Stomach (tissue), 9 donors: Measurements from ENCODE around the gene CA14. TPM values are rescaled to one million over a fixed set of nuclear protein-coding genes. Genes with fewer than 3 reads are reported as not detected.

Experiments used
- DNase-seq, 2 donors: peaks; one replicate each; pipeline versions ENCODE4 v3.0.0 to v3.0.0-alpha.2; 2013 to 2019
- H3K27ac ChIP-seq, 5 donors: fragments of 200-600 bp in 4 of 5; sonication (generic) in 4 of 5; one replicate each; pipeline ENCODE4 v1.5.1; 2013 to 2019; ENCODE audit warnings: mild to moderate bottlenecking in 1 of 5, moderate library complexity in 1 of 5
- H3K27me3 ChIP-seq, 3 donors: fragments of 200-600 bp; sonication (generic); one replicate each; pipeline ENCODE4 v1.5.1; 2017 to 2019; ENCODE audit warnings: mixed run types in 1 of 3
- H3K36me3 ChIP-seq, 4 donors: fragments of 200-600 bp; sonication (generic); 1 replicate in 3 of 4; 2 replicates in 1 of 4; pipeline ENCODE4 v1.5.1; 2016 to 2019
- H3K4me1 ChIP-seq, 4 donors: fragments of 200-600 bp; sonication (generic); one replicate each; pipeline ENCODE4 v1.5.1; 2016 to 2019
- H3K4me3 ChIP-seq, 4 donors: fragments of 200-600 bp; sonication (generic) in 3 of 4; one replicate each; pipeline ENCODE4 v1.5.1; 2016 to 2019; ENCODE audit warnings: mild to moderate bottlenecking in 1 of 4
- H3K9me3 ChIP-seq, 4 donors: fragments of 200-600 bp; sonication (generic); one replicate each; pipeline ENCODE4 v1.5.1; 2016 to 2019
- CTCF ChIP-seq, 7 experiments: fragments of 450-650 bp in 4 of 7; fragments of 200-600 bp in 3 of 7; sonication (generic) in 3 of 7; IDR thresholded peaks; one replicate each; pipeline ENCODE4 v1.5.1; 2016 to 2019; ENCODE audit warnings: antibody characterized with exemption in 7 of 7, control low read depth in 2 of 7, mild to moderate bottlenecking in 1 of 7
- EP300 ChIP-seq: sonication (generic); formaldehyde crosslinking; IDR thresholded peaks from one replicate; pipeline ENCODE4 v1.6.1; 2017; ENCODE audit warnings: antibody characterized with exemption
- POLR2A ChIP-seq, 4 donors: fragments of 450-650 bp; IDR thresholded peaks; one replicate each; pipeline ENCODE4 v1.6.1; 2016; ENCODE audit warnings: antibody characterized with exemption in 4 of 4, control low read depth in 2 of 4, mild to moderate bottlenecking in 1 of 4, moderate library complexity in 1 of 4
- POLR2AphosphoS5 ChIP-seq, 3 donors: sonication (generic); formaldehyde crosslinking; IDR thresholded peaks; one replicate each; pipeline ENCODE4 v1.6.1; 2016; ENCODE audit warnings: antibody characterized with exemption in 3 of 3
- WGBS, 5 donors: extraction: QIAGEN DNeasy Blood & Tissue Kit in 3 of 5; methylation state at CpG; one replicate each; pipeline versions ENCODE4 v1.1.5 to v1.1.7; 2013 to 2018; 5-methylcytosine and 5-hydroxymethylcytosine counted together
- intact Hi-C: fragments of 100-400 bp; cut with DNase I; formaldehyde crosslinking; loops from one replicate; pipeline ENCODE4 v1.15.1; 2023; ENCODE audit warnings: low total_unique reads
- polyA plus RNA-seq, 3 donors: library from polyadenylated mRNA; stranded (reverse); fragments of 200-250 nt; gene quantifications; one replicate each; pipeline ENCODE4 v1.2.3, GENCODE V29; 2013
- total RNA-seq, 5 donors: library from RNA; depleted of rRNA; stranded (reverse); fragments of >200 nt; gene quantifications; one replicate each; pipeline versions ENCODE4 v1.1.0 to v1.2.3, GENCODE V29; 2014 to 2016
- donor health status: healthy with polysubstance abuse.
- donor health status: Bipolar disorder and iron deficiency.
- donor health status: healthy.

CA14 gene
- total and polyA plus RNA-seq, 8 donors: 0.68 to 1.4 (median 1.1) TPM; not detected in 4

DNA sequence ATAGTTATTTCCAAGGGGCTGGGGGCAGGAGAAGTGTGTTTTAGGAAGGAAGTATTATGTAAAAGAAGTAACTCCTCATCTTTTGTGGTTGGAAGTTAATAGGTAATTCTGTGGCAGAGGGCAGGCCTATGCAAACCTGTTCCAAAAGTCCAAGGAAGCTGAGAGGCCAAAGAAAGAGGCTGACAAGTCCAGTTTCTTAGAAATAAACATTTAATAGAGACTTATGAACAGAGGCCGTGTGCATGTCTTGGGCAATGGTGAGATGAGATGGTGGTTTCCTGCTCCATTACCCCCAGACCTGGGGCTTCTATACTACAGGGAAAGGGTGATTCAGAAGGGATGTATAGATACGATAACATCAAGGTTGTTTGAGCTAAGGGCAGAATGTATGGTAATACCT lies 7.6 kb upstream of the CA14 start:
- WGBS, 5 donors: 72 to 85% (median 78%) methylated on average over 2 of the region's 2 CpGs
- Histone ChIP-seq H3K36me3 (no peaks in the 10 kb centered on the region), H3K27ac (no peak overlapping the region), H3K27me3 (no peaks in the 10 kb centered on the region), H3K4me3 (no peak overlapping the region), H3K9me3 (no peaks in the 10 kb centered on the region), H3K4me1 (no peaks in the 10 kb centered on the region)
- DNase-seq: no peak
- no peak for TF ChIP-seq EP300
- TF ChIP-seq CTCF (IDR thresholded peaks at IDR 0.05): no peak
- TF ChIP-seq POLR2A (IDR thresholded peaks at IDR 0.05): no peak
- TF ChIP-seq POLR2AphosphoS5 (IDR thresholded peaks at IDR 0.05): no peak
- intact Hi-C loops: no loop called here

- H3K4me3 ChIP-seq: peak overlapping the region in 3 of 4 donors; percentile 21 to 34 (median 25)
- H3K27ac ChIP-seq: peak overlapping the region in 4 of 5 donors; percentile 16 to 77 (median 56)
- H3K9me3 ChIP-seq: no peaks in the 10 kb centered on the region
Measured at GRCh38 chr1:150256198-150256553, 1.4 kb upstream of the CA14 start.

DNA sequence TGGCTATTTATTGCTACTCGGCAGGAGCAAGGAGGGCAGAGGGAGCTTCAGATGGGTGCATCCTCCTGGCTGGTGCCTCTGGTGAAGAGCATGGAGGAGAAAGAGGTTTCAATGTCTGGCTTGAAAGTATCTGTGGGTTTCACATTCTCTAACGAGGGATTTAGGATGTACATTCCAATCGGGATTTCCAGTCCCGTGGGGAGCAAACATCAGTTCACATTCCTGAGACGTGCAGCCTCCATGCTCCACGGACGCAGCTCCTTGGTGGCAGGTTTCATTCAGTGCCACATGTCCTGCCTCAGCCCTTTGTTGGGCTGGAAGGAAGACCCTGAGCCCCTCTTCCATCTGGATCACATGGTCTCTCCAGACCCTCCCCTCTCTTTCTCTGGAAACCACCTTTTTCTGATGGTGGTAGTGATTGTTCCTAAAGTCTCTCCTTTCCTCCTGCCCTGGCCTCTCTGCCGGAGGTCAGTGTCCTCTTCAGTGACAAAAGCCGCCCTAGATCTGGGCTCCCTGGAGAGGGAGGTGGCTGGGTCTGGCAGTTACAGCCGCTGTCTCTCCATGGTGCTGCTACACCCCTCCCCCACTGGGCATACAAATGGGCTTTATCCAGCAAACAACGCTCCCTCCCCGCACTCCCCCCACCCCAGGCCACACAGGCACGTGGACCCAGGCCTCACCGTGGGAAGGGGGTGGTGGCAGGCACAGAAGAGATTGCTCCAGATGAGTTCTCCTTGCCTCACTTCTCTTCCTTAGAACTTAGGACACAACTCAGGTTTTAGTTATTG lies 826 bp upstream of the CA14 start:
- no peak for TF ChIP-seq CTCF (IDR thresholded peaks at IDR 0.05)
- H3K9me3 ChIP-seq: no peaks in the 10 kb centered on the region
- DNase-seq: peak in 1 of 2 donors; percentile 59
- H3K4me3 ChIP-seq: peak overlapping the region in 1 of 4 donors; percentile 34
- peaks cover 0 to 23% (median 0%) of the 10 kb centered on the region in 3 donors for H3K27me3 ChIP-seq
- peak overlapping the region in 3 of 5 donors; percentile 16 to 77 (median 42) for H3K27ac ChIP-seq
- intact Hi-C loops: no loop called here
- H3K4me1 ChIP-seq: peaks cover 22 to 55% (median 48%) of the 10 kb centered on the region in 4 donors
- 27 to 35% (median 29%) methylated on average over 14 of the region's 14 CpGs for WGBS, 5 donors
- no peaks in the 10 kb centered on the region for H3K36me3 ChIP-seq

More at GRCh38 chr1:150256198-150256553, 1.4 kb upstream of the CA14 start:
- Histone ChIP-seq H3K4me1 (peaks cover 22 to 55% (median 46%) of the 10 kb centered on the region in 4 donors), H3K36me3 (no peaks in the 10 kb centered on the region), H3K27me3 (peaks cover 0 to 23% (median 0%) of the 10 kb centered on the region in 3 donors)
- TF ChIP-seq EP300 (no peak), POLR2A (IDR thresholded peaks at IDR 0.05) (no peak), CTCF (IDR thresholded peaks at IDR 0.05) (no peak), POLR2AphosphoS5 (IDR thresholded peaks at IDR 0.05) (no peak)
- DNase-seq: no peak
- WGBS, 5 donors: 0 to 6% (median 3%) methylated on average over 1 of the region's 1 CpG
- intact Hi-C loops: no loop called here

GRCh38 chr1:150259217-150259616 lies 1.6 kb downstream of the CA14 start:
- Histone ChIP-seq H3K4me3 (no peak overlapping the region), H3K9me3 (no peaks in the 10 kb centered on the region), H3K27ac (peak overlapping the region in 3 of 5 donors; percentile 68 to 77 (median 71)), H3K4me1 (peaks cover 22 to 68% (median 53%) of the 10 kb centered on the region in 4 donors), H3K27me3 (peaks cover 0 to 23% (median 0%) of the 10 kb centered on the region in 3 donors), H3K36me3 (peaks cover 0 to 4% (median 3%) of the 10 kb centered on the region in 4 donors)
- TF ChIP-seq CTCF (IDR thresholded peaks at IDR 0.05): no peak
- TF ChIP-seq EP300: no peak
- no peak for TF ChIP-seq POLR2AphosphoS5 (IDR thresholded peaks at IDR 0.05)
- no peak for TF ChIP-seq POLR2A (IDR thresholded peaks at IDR 0.05)
- intact Hi-C loops: no loop called here
- WGBS, 5 donors: 29 to 44% (median 36%) methylated on average over 4 of the region's 4 CpGs
- DNase-seq: peak in 1 of 2 donors; percentile 70
